GM21360 (cell line): ENCODE results near the gene VILL.
"Not testable (repeated sequence)": the region's sequence is repeated elsewhere in the genome, so short reads cannot be mapped to it uniquely, and the experiment has no call there.

Experiments used
- ATAC-seq: cut with Tn5 transposase; IDR thresholded peaks from one replicate; pipeline ENCODE4 v1.9.1; 2021; ENCODE audit warnings: mild to moderate bottlenecking, moderate library complexity; ENCODE audit not compliant: unreplicated experiment

The VILL gene

DNA sequence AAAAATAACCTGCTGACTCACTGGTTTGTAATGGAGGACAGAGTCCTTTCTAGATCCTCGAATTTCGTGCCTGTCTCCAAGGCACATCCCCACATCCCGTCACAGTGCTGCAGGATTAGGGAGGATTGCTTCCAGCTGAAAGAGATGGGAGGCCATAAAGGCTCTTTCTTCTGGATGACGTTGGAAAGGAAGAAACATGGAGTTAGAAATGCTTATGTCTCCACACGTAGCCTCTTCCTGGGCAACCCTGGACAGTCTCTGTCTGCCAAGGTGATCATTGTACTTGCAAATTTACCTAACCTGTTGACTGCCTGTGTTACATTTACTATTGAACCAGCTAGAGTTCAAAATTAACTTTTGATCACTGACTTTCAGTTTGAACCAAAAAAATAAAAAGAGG, 27.6 kb upstream of the VILL start:
- ATAC-seq: no peak

DNA sequence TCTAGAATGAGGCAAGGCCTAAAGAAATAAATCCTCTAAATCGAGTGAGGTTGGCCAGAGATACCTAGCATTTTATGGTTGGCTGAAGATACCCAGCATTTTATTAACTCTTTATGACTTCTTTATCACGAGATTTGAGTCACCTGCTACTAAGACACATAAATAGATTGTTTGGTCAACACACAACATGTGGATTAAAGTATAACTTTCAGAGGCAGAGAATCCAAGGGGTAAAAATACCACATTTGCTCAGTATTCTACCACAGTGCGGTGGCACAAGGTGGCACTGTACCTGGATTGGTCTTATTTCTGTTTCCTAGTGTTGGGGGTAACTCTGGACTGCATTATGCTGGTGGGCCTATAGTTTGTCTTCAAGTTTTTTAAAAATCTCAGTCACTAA, 27.0 kb upstream of the VILL start:
- ATAC-seq: no peak

DNA sequence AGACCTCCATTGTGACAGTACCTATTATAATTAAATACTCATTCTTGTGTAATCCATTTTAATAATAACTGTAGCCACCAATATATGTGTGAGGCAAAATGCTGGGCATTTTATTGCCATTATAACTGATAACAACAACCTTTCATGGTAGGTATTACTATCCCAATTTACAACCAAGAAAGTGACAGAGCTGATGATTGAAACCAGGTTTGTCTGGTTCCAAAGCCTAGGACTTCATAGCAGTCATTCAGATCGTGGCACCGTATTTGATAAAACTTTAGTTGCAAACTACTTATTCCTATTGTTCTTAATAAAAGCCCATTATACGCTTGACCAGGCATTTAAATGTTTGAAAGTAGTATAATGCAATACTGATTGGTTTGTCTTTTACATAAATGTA, 26.4 kb upstream of the VILL start:
- no peak for ATAC-seq

GRCh38 chr3:37964716-37965115, 25.9 kb upstream of the VILL start:
- no peak for ATAC-seq

DNA sequence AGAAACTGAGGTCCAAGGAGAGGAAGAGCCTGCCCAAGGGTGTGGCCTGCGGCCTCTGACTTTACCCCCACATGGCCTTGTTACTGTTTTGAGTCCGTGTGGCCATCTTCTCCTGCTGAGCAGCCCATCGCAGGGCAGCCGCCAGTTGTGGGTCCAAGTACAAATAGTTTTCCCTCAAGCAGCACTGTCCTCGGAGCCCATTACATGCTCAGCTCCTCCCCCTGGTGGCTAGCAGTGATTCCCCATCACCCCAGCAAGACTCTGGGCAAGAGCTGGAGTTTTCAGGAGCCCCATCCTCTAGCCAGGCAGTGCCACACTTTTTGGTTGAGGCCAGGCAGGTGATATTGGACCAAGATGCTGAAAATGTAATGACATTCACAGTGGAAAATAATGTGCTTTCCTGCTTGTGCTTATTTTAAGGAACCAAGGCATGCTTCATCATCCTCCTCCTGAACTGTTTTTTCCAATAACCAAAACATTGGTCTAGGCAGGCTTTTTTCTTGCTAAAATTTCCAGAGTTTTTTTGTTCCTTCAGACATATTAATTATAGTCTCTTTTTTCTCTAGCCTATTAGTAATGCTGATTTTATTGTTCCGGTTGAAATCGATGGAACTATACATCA, 23.2 kb upstream of the VILL start:
- ATAC-seq: peak; percentile 64

- no peak for ATAC-seq
Measured at GRCh38 chr3:37968199-37968598, 22.4 kb upstream of the VILL start.

DNA sequence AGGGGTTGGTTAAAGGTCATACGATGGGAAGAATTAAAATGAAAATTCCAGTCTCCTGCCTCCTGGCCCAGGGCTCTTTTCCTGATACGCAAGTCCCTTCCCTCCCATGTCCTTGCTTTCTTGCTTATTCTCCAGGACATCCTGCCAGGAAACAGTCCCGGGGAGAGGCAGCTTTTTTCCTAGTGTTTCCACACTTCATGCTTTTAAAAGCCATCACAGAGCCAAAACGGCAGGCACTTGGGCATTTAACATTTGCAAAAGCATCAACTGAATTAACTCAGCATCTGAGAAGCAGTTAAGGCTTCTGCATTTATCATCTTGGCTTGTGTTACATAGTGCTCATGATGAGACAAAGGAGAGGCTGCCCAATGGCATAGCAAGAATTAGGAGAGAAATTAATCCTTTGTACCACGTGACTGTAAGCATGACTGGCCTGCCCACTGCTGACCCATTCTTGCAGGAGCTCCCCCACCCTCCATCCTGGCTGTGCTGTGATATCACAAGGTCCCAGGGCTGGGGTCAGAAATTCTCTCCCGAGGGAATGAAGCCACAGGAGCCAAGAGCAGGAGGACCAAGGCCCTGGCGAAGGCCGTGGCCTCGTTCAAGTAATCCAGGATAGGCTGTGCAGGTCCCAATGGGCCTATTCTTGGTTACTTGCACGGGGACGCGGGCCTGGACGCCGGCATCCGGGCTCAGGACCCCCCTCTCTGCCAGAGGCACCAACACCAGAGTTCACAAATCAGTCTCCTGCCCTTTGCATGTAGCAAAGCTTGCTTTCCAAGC, 21.6 kb upstream of the VILL start:
- no peak for ATAC-seq

- ATAC-seq: no peak
Measured at GRCh38 chr3:37969596-37970100, 20.9 kb upstream of the VILL start.

- ATAC-seq: no peak
Measured at GRCh38 chr3:37970802-37971201, 19.8 kb upstream of the VILL start.

DNA sequence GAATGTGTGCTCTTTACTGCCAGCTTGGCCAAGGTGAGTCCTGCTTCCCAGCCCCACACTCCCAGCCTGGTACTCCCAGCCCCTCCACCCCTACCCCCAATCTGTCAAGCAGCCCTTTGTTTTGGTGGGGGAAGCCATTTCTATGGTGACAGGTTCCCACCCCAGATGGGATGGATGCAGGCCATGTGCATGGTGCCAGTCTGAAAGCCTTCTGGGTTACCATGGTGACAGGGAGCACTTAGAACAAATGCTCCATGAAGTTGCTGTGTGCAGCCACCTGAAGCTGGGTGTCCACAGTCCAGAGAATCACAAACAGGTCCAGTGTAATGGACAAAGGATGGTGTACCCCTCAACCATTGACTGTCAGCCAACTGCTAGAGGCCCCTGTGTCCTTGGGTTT, 19.1 kb upstream of the VILL start:
- ATAC-seq: no peak

GRCh38 chr3:37972056-37972455, 18.5 kb upstream of the VILL start:
- ATAC-seq: not testable (repeated sequence)

DNA sequence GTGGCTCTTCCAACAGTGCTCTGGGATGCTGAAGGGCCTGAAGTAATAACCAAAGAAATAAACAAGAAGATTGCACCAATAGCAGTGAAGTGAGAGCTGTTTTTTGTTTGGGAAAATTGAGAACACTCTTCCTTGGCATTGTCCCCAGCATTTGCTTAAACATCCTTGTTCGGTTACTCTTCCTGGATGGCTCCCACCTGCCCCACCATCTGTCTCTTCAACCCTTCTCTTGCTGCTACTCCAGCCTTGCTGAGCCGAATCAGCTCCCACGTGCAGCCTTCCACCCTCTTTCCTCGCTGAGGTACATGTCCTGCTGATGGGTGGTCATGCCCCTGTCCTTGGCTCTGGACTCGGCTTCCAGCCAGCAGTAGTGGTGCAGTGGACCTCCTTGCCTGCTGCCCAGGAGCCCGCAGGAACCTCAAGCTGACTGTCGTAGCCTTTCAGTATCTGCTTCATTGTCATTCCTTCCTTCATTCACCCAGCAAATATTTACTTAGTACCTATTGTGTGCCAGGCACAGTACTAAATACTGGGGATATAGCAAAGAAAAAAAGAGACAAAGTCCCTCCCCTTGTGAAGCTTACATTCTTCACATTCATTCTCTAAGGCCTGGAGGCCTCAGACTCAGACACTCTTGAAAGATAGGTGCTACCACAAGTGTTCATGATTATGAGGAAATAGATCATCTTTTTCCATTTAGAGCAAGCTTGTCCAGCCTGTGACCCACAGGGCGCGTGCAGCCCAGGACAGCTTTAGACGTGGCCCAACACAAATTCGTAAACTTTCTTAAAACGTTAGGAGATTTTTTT, 17.1 kb upstream of the VILL start:
- no peak for ATAC-seq

DNA sequence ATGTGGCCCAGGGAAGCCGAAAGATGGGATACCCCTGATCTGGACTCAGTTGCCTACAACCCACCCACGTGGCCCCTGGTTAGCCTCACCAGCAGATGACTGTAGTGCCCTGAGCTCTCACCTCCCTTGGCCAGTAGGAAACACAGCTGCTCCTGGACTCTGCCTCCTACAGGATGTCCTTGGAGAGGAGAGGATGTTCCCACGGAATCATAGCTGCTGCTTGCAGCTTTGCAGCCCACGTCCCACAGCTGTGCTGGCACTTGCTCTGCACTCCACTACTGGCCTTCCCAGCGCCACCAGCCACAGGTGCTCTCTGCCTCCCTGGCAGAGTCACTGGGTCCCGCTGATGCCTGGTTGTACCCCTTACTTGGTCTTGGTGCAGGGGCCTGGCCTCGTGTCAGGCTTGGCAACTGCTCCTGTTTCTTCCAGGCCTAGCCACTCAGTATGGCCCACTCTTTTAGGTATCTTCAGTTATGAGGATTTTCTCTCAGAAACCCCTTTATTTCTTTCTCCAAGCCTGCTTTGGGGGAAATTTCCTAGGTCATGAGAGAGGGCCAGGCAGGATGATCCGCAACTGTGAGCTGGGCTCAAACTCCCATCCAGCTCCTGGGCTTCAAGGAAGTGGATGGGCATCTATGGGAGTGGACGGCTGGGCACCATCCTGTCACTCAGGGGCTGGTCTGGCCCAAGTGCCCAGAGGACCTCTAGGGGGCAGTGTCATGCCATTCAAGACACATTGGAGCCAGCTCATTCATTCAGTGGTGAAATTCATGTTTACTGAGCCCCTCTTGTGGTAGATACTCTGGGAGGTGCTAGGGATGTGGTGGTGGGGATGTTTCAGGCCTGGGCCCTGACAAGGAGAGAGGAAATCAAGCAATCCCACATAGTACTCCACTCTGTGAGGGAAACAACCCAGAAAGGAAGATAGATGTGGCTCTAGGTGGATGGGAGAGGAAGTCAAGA, 16.2 kb upstream of the VILL start:
- peak; percentile 81 for ATAC-seq

GRCh38 chr3:37979541-37980461, 10.8 kb upstream of the VILL start:
- ATAC-seq: no peak

DNA sequence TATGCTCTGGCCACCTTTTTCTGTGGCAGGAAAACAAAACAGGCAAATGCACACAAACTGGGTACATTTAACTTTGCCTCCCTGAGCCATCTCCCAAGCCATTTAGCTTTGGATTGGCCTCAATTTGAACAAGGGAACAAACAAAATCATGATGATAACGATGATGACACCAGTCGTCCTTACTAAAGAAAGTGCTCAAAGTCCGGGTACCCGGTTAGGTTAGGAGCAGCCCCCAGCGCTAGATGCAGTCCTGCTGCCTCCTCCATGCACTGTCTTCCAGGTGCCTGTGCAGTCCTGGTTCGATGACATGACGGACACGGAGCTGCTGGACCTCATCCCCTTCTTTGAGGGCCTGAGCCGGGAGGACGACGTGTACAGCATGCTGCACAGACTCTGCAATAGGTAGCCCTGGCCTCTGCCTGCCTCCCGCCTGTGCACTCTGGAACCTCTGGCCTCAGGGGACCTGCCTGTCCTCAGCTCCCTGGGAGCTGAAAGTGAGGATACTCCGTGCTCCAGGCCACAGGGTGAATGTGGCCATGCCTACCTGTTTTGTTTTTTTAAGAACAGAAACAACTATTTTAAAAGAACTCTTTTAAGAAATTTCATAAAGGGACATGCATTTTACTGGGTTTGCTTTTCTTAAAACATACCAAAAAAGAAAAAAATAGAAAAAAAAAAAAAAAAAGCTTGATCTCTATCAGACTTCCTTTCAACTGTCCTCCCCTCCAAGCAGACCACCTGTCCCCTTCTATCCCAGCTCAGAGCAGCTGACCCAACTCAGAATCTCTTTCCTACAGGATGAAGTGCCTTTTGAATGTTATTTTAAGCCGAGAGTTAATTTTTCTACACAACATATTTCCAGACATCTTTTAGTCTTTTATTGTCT, 9.9 kb upstream of the VILL start:
- ATAC-seq: no peak

DNA sequence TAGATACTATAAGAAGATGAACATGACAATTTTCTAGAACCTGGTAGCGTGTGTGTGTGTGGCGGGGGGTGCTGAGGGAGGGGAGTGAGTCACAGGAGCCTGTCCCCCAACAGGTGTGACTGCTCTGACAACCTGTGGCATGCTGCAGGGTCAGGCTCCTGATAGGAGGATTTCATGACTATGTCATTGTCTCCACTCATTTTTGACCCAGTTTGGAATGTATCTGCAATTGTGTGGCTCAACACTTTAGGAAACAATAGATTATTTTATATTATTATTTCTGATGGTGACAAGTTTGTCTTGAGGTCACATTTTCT, 9.3 kb upstream of the VILL start:
- no peak for ATAC-seq

- ATAC-seq: no peak
Measured at GRCh38 chr3:37982331-37982730, 8.3 kb upstream of the VILL start.

DNA sequence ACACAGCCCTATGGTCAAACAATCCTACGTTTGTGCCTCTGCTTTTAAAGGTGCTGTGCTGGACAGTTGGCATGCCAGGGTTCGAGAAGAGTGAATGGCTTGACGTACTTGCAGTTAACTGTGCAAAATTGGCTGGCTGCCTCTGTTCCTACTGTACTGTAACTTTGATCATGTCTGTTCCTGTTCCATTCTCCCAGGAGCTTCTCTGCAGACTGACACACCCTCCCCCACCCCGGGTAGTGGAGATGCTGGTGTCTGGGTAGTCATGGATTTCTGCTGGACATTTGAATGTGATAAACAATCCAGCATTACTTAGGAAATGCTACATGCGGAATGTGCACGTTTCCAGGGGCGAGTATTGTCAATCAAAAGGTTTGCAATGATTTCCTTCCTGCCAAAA, 6.5 kb upstream of the VILL start:
- no peak for ATAC-seq

DNA sequence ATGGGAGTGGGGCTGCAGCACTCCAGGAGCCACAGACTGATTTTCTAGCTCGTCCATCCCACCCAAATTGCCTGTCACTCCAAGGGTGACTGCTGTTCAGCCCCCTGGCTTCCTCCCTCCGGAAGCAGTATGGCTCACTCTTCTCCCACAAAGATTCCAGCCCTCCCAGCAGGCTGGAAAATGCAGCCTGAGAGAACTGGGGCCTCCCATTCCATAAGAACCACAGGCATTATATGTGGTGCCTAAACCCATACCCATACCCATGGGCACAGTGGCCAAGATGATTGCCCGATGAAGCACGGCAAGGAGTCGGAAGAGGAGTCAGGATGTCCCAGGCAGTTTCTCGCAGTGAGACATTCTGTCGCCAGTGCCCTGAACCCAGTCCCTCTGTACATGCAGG, 6.0 kb upstream of the VILL start:
- ATAC-seq: no peak
